Epithelial cell of proximal tubule (primary cell): ENCODE measurements around the gene SAXO2. TPM values are rescaled to one million over a fixed set of nuclear protein-coding genes. Genes with fewer than 3 reads are reported as not detected.
"Not testable (repeated sequence)": the region's sequence is repeated elsewhere in the genome, so short reads cannot be mapped to it uniquely, and the experiment has no call there.

Source experiments
- DNase-seq: peaks from one replicate; pipeline ENCODE4 v3.0.0-alpha.2; 2011; ENCODE audit warnings: low read depth
- H3K4me3 ChIP-seq: 2 replicates; pipeline ENCODE4 v1.5.1; 2011; ENCODE audit warnings: low read depth, mild to moderate bottlenecking, low read length
- total RNA-seq: library from RNA; depleted of rRNA; stranded (reverse); fragments of >200 nt; gene quantifications from 2 replicates; pipeline ENCODE4 v1.2.3, GENCODE V29; 2015

SAXO2 gene
- total RNA-seq, 1 donor from 2014 or later = 0.12 TPM

DNA sequence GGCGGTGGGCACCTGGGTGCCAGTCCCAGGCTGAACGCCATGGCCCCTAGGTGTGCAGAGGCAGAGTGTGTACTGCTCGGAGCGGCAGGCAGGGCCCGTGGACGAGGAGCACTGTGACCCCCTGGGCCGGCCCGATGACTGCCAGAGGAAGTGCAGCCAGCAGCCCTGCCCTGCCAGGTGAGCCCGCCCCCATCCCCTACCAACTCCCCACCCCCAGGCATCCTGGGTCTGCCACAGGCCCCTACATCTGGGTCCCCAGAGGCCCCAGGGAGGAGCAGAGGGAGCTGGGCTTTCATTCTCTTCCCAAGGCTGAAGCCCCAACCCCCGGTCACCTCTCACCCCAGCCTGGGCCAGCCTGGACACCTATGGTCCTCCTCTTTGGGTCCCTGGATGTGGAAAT, 63.0 kb downstream of the SAXO2 start:
- not testable (repeated sequence) for H3K4me3 ChIP-seq, DNase-seq

DNA sequence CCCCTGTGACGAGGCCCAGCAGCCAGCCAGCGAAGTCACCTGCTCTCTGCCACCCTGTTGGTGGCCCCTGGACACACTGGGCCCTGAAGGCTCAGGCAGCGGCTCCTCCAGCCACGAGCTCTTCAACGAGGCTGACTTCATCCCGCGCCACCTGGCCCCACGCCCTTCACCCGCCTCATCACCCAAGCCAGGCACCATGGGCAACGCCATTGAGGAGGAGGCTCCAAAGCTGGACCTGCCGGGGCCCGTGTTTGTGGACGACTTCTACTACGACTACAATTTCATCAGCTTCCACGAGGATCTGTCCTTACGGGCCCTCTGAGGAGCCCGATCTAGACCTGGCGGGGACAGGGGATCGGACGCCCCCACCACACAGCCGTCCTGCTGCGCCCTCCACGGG, 64.3 kb downstream of the SAXO2 start:
- not testable (repeated sequence) for DNase-seq, H3K4me3 ChIP-seq

DNA sequence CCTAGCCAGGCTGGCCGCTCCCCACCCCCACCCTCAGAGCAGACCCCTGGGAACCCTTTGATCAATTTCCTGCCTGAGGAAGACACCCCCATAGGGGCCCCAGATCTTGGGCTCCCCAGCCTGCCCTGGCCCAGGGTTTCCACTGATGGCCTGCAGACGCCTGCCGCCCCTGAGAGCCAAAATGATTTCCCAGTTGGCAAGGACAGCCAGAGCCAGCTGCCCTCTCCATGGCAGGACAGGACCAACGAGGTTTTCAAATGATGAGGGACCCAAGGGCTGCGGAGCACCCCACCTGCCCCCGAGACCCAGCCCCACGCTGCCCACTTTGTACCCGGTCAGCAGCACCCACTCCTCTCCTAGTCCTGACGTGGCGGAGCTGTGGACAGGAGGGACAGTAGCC, 64.8 kb downstream of the SAXO2 start:
- not testable (repeated sequence) for DNase-seq, H3K4me3 ChIP-seq

DNA sequence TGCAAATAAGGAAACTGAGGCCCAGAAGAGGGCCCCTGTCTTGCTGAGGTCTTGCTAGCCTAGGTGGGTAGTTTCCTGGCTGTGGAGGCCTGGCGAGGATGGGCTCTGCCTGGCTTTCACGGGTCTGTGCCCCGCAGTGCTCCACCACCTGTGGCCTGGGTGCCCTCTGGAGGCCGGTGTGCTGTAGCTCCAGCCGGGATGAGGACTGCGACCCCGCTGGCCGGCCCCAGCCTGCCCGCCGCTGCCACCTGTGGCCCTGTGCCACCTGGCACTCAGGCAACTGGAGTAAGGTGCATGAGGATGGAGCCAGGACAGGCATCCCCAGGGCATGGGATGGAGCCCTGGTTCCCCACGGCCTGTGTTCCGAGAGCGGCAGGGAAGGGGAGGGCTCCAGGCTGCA, 66.4 kb downstream of the SAXO2 start:
- not testable (repeated sequence) for DNase-seq, H3K4me3 ChIP-seq

DNA sequence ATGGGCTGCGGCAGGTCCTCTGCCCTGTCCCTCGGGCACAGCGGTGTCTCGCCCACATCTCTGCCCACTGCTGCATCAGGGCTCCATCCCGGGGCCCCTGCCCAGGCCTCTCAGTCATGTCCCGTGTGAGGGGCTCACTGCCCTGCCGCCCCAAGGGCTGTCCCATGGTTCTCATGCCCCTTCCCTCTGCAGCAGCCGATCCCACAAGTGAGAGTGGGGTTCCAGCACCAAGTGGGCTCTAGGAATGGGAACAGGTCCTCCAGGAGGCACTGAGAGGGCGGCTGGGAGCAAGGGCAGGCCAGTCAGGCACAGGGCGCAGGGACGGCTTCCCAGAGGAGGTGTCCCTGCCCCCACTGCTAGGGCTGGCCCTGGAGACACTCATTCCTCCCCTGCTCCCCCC, 68.3 kb downstream of the SAXO2 start:
- not testable (repeated sequence) for H3K4me3 ChIP-seq

DNA sequence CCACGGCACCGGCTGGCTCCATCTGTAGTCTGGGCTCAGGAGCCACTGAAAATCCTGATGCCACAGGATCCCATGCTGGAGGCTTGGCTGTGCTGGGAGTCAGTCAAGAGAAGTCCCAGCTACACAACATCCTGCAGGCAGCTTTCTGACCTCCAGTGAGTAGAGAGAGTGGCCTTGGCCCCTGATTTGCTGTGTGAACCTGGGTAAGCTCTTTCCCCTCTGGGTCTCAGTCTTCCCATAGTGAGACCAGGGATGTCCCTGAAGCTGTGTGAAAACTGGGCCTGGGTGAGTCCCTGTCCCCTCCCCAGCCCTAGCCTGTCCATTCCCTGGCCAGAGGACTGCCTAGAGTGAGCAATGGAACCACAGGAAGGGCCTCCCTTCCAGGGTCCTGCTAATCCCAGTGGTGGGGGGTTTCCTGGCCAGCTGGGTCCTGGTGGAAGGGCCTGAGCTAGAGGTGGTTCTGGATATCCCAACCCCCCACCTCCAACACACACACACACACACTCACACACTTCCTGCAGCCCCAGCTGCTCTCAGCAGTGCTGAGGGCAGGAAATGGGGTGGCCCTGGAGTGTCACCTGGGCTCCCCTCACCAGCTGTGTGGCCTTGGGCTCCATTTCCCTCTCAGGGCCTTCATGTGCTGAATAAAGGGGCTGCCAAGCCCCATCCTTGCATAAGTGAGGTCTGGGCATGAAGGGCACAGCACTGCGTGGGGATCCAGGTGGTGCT, 69.1 kb downstream of the SAXO2 start:
- not testable (repeated sequence) for H3K4me3 ChIP-seq, DNase-seq

More for the DNA sequence above, 68.3 kb downstream of the SAXO2 start:
- DNase-seq = not testable (repeated sequence)

DNA sequence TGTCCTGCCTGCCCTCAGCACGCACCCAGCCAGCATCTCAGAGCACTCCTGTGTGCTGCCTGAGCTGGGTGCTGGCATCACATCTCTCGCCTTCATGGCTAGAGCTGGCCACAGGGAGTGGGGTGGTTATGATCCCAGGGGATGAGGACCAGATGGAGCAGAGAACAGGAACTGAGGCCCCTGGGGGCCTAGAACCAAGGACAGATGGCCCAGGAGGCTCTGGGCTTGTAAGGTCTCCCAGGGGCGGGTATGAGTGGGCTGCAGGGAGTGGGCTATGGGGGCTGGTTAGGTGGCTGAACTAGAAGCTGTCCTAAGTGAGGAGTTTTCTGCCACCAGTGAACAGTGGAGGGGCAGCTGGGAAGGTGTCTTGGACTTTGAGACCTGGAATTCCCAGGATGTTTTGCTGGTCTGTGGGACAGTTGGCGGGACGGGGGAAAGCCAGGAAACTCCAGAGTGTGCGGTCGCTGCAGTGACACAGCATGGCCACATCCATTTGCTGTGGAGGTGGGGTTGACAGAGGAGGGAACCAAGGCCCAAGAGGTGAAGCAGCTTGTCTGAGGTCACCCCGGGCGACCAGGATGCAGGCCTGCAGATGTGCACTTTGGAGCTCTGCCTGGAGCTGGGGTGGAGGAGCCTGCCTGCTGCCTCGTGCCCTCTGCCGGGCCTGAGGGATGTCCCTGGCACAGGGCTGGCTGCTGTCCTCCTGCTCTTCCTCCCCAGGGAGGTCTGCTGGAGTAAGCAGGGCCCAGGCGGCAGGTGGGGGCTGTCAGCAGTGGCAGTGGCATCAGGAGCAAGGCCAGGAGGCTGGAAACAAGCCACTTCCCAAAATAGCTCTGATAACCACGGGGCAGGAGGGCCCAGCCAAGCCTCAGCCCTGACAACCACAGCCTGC, 70.3 kb downstream of the SAXO2 start:
- not testable (repeated sequence) for H3K4me3 ChIP-seq, DNase-seq

DNA sequence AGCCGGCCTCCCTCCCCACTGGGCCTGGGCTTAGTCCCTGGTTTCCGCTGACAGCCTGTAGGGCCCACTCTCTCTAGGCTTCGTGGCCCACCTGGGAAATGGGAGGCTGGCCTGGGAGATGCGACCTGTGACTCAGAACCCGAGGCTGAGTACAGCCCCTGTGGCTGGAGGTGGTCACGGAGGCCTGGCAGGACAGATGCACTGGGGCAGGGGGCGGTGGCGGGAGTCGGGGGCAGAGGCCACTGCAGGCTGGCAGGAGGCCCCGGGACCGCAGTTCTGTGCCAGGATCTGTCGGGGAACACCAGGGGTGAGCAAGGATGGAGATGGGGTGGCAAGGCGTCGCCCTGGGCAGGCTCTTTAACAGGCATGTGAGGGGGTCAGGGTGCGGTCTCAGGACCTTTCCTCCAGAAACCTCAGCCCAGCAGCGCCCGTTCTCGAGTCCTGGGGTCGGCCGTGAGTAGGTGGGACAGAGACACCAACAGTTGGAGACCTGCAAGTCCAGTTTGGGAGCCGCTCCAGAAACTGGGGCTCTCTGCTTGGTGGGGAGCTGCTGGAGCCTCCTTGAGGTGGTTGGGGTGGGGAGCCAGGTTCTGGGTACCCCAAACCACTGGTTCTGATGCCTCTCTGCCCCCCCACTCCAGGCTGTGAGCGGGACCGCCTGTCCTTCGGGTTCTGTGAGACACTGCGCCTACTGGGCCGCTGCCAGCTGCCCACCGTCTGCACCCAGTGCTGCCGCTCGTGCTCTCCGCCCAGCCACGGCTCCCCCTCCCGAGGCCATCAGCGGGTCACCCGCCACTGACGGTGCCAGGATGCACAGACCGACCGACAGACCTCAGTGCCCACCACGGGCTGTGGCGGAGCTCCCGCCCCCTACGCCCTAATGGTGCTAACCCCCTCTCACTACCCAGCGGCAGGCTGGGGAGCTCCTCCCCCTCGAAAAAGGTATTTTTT, 71.3 kb downstream of the SAXO2 start:
- not testable (repeated sequence) for DNase-seq, H3K4me3 ChIP-seq

Other genes starting within 250 kb of the SAXO2 start
- 4.7 and 4.9 TPM in 2 replicates for gene MEX3B, start 216.8 kb upstream of the SAXO2 start, total RNA-seq
- gene EFL1, start 84 bp upstream of the SAXO2 start, total RNA-seq = 14.5 and 16.6 TPM in 2 replicates
- 0.65 and 1.2 TPM in 2 replicates for gene GOLGA6L10, start 86.7 kb downstream of the SAXO2 start, total RNA-seq
- gene GOLGA6L9, start 167.0 kb downstream of the SAXO2 start, total RNA-seq = 0.72 and 2.5 TPM in 2 replicates